HG03378 (cell line): Measurements from ENCODE around the gene CSTPP1.
"Not testable (repeated sequence)": the region's sequence is repeated elsewhere in the genome, so short reads cannot be mapped to it uniquely, and the experiment has no call there.

Experiments used
- ATAC-seq: cut with Tn5 transposase; IDR thresholded peaks from one replicate; pipeline ENCODE4 v1.9.1; 2021; ENCODE audit warnings: mild to moderate bottlenecking, moderate library complexity; ENCODE audit not compliant: unreplicated experiment

Gene CSTPP1

DNA sequence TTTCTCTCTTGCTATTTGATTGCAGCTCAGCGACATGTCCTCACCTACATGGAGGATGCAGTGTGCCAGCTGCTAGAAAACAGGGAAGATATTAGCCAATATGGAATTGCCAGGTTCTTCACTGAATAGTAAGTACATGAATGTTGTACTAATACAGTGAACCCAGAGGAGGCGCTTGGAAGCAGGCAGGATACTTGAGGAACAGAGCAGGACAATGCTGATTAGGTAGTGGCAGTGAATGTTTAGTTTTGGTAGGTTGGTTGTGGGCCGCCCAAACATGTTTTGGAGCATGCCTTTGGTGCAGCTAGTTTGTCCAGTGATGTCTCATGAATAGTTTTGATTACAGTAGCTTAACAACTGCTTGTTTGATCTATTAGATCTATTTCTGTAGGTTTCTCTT is 50.6 kb downstream of the CSTPP1 start:
- no peak for ATAC-seq

DNA sequence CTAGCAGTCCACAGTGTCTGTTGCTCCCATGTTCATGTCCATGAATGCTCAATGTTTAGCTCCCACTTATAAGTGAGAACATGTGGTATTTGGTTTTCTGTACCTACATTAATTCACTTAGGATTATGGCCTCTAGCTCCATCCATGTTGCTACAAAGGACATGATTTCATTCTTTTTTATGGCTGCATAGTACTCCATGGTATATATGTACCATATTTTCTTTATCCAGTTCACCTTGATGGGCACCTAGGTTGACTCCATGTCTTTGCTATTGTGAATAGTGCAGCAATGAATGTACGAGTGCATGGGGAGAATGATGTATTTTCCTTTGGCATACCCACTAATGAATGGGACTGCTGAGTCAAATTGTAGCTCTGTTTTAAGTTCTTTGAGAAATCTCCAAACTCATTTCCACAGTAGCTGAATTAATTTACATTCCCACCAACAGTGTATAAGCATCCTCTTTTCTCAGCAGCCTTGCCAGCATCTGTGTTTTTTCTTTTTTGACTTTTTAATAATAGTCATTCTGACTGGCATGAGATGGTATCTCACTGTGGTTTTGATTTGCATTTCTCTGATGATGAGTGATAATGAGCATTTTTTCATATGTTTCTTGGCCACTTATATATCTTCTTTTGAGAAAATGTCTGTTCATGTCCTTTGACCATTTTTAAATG is 53.4 kb downstream of the CSTPP1 start:
- not testable (repeated sequence) for ATAC-seq

DNA sequence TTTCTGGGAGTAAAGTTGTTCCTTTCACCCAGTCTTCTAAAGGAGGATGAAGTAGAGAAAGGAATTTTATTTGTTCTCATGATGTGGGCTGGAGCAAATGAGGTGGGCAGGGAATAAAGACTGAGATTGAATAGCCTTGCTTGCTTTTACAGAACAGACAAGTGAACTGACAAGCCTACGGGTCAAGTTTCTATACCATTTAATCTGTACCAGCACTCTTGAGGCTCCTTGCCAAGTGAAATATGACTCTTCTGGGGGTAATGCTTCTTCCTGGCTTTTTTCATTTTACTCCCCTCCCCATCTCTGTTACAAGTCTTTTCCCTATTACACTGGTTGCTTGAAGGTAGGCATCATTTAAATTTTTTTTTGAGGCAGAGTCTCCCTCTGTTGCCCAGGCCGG is 54.8 kb downstream of the CSTPP1 start:
- no peak for ATAC-seq

DNA sequence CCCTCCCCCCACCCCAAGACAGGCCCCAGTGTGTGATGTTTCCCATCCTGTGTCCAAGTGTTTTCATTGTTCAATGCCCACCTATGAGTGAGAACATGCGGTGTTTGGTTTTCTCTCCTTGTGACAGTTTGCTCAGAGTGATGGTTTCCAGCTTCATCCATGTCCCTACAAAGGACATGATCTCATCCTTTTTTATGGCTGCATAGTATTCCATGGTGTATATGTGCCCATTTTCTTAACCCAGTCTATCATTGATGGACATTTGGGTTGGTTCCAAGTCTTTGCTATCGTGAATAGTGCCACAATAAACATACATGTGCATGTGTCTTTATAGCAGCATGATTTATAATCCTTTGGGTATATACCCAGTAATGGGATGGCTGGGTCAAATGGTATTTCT is 55.8 kb downstream of the CSTPP1 start:
- not testable (repeated sequence) for ATAC-seq

DNA sequence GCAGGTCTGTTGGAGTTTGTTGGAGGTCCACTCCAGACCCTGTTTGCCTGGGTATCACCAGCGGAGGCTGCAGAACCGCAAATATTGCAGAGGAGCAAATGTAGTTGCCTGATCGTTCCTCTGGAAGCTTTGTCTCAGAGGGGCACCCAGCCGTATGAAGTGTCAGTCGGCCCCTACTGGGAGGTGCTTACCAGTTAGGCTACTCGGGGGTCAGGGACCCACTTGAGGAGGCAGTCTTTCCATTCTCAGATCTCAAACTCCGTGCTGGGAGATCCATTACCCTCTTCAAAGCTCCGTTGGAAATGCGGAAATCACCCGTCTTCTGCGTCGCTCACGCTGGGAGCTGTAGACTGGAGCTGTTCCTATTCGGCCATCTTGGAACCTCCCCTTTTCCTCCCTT is 61.2 kb downstream of the CSTPP1 start:
- not testable (repeated sequence) for ATAC-seq

DNA sequence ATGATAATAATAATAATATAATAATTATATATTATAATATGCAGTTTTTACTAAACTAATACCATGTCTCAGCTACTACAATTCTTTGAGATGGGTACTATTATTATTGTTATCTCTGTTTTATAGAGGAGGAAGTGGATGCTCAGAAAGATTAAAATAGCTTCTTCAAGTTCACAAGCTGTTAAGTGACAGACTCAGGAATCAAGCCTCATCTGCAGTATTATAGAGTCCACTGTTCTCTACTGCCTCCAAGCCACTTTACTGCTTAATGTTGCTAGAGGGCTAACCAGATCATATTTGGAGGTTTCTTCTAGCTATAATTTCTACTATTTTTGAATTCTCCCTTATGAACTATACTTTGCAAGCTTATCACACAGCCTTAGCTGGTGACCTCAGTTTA is 62.7 kb downstream of the CSTPP1 start:
- no peak for ATAC-seq

DNA sequence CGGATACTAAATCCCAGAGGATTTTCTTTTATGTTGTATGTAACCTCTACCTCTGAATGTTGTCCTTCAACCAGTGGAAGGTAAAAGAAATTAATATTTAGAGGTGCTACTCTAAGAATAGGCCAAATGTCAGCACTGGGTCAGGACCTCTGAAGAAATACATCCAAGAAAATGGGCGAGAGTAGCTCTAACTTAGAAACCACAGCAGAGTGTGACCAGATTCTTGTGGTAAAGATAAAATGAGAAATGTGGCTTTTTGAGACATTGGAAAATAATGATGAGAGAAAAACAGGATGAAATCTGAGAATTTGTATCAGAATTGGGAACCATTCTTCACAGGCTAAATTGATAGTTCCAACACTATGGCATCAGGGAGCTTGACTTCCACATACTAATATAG is 63.5 kb downstream of the CSTPP1 start:
- no peak for ATAC-seq

DNA sequence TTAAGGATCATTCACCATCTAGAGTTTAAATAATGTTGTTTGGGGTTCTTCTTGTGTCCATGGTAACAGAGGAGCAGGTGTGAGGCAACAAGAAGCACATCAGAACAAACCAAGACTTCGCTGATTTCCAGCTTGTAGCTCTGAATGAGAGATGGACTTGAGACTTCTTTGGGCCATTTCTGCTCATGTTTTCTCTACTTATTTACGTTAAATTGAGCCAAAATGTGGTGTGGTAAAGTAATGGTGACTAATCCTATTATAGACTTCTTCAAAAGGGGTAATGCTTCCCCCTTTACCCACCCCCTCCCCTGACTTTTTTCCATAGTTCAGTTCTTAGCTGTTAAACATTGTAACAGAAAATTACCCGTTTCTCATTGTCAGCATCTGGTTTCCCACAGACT is 65.2 kb downstream of the CSTPP1 start:
- ATAC-seq: no peak

DNA sequence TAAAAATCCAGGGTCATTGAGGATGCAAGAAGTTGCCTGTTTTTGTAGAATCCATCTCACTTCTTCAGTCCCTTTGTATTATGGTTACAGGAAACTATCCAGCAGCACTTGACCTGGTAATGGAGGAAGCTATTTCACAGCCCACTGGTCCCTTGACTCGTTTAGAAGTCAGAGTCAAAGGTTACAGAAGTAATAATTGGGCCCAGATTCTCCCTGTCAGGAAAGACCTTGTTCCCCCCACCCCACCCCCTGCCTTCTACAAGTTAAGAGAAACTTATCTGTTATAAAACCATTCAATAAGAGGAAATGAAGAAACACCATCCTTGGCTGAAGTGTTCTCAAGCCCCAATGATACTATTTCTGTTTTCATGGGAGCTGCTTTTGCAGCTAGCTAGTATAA is 65.8 kb downstream of the CSTPP1 start:
- ATAC-seq: no peak

DNA sequence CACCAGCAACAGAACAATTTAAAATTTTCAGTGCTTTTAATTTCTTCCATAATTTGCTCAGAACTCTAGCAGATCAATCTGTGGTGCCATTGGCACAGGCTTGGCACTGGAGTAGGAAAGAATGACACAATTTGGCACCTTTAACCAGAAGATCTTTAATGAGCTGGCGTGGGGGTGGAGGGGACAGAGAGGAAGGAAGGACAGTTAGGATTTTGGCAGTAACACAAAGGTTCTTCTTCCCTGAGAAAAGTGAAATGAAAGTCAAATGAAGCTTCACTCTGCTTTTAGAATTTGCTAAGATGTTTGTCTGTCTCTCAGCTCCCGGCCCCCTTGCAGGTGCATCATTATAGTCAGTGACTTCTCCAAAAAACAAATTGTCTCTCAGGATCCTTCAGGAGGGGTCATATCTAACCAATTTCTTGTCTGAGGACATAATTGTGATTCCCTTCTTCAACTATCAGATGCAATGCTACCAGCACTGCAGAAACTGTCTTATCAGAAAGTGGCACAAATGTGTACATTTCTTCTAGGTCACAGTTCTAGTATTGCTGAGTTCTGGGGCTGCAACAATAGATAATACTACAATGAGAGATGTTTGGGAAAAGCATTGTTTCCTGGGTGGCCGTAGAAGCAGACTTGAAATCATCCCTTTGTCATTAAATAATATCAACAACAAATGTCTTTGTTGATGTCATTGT is 66.8 kb downstream of the CSTPP1 start:
- no peak for ATAC-seq

DNA sequence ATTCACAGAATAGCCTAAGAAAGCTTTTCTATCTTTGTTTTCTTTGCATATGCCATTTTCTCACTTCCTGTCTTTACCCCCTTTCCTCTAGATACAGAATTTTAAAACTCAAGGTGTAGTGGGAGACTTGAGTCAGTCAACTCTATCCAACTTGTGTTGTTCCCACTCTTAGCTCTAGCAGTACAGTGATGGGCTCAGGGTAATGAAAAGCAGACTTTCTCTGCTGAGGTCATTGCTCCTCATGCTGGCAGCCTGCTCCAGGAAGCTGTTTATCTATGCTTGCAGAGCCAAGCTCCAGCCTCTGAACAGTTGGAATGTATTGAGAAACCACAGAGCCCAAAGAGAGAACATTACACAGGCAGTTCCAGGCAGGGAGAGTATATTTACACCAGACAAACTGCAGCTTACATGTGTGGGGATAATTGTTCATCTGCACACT is 68.1 kb downstream of the CSTPP1 start:
- peak; percentile 48 for ATAC-seq

DNA sequence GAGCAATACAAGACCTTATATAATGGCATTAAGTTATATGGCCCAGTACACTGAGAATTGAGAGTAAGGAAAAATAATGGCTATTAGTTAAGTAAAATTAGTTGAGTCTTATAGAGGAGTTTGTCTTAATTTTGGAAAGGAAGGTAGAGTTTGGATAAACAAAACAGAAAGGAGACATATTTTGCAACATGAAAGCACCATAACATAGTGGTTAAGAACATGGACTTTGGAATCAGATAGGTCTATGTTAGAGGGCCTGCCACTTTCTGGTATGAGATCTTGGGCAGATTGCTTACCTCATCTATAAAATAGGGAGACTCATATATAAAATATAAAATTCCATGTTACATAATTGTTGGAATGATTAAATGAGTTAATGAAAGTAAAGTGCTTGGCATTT is 68.9 kb downstream of the CSTPP1 start:
- no peak for ATAC-seq

DNA sequence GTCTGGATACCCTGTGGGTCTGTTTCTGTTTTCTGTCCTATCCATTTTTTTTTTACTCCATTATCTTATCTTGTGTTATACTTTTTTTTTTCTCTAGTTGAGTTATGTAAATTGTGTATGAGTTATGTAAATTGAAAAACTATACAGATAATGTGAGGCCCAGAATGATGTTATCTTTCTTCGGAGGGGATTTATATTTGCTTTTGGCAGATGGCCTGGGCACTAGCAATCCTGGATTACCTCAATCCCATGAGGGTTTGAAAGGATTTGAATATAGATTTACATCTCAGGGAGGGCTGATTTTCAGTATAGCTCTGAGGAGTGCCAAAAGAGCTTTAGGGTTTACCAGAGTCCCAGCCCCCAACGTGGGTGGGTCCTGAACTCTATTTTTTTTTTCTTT is 71.0 kb downstream of the CSTPP1 start:
- ATAC-seq: no peak

DNA sequence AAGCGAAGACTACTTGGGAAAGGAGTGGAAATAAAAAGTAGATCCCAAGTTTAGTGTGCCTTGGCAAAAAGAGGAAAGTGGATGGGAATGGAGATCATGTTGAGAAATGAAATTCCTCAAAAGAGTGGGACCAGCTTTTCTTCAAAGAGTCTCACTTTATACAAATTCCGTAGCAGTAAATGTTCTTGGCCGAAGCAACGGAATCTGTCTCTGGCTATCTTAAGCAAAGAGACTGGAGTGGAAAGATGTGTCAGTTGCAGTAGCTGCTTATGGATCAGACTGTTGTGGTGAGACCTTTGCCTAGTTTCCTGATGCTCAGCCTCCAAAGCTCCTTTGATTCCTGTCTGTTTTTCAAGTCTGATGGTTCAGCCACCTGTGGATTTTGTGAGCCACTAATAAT is 73.6 kb downstream of the CSTPP1 start:
- no peak for ATAC-seq

DNA sequence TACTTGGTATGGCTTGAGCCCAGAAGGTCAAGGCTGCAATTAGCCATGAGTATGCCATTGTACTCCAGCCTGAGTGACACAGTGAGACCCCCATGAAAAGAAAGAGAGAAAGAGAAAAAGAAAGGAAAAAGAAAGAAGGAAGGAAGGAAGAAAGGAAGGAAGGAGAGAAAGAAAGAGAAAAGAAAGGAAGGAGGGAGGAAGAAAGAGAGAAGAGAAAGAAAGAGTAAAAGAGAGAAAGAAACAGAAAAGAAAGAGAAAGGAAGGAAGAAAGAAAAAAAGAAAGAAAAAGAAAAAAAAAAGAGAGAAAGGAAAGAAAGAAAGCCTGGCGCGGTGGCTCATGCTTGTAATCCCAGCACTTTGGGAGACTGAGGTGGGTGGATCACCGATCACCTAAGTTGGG is 77.5 kb downstream of the CSTPP1 start:
- no peak for ATAC-seq

DNA sequence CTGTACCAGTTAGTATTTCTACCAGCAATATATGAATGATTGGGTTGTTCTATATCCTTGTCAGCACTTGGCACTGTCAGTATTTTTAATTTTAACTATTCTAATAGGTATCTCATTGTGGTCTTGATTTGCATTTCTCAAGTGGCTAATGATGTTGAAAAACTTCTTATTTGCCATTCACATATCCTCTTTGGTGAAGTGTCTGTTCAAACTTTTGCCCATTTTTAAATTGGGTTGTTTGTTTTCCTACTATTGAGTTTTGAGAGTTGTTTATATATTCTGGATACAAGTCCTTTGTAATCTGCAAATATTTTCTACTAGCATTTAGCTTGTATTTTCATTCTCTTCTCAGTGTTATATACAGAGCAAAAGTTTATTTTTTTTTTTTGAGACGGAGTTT is 82.1 kb downstream of the CSTPP1 start:
- ATAC-seq: no peak

DNA sequence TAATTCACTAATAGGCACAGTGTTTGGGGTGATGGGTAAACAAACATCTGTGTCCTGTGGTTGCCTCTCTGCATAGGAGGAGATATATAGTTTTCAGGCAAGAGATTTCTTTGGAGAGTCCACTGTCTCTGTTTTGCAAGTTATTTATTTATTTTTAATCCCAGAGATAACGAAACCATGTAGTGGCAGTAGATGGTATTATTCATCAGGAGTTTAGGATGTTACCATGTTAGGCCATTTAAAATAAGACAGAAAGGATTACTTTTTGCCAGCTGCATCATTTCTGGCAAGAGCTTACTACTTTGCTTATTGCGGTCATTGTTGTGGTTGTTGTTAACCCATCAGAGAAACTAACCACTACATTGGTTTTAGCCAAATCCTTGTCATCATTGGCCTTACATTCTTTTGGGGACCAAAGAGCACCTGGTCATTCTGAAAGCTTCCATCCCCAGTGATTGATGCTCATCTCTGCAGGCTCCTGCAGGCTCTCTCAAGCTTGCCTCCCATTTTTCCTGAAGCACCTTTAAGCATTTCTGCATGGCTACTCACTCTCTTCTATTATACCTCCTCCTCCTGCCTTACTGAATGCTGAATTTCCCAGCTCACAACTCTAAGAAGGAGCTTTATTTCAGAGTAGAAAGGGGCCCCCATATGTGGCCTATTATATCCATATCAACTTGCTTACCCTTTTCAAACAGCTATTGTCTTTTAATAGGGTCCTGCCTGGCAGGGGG is 84.4 kb downstream of the CSTPP1 start:
- ATAC-seq: no peak

DNA sequence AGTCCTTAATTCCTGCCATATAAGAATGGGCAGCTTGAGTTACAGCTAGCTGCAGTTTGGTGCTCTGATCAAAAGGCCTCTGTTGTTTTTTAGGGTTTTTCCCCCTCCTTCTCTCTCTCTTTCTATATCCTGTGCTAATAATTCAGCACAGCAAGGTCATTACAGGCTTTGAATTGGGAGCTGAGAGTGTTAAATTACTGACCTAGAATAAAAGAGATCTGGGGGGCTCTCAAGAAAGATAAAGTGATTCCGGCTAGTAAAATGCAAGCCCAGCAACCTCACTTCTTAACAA is 84.9 kb downstream of the CSTPP1 start:
- no peak for ATAC-seq

DNA sequence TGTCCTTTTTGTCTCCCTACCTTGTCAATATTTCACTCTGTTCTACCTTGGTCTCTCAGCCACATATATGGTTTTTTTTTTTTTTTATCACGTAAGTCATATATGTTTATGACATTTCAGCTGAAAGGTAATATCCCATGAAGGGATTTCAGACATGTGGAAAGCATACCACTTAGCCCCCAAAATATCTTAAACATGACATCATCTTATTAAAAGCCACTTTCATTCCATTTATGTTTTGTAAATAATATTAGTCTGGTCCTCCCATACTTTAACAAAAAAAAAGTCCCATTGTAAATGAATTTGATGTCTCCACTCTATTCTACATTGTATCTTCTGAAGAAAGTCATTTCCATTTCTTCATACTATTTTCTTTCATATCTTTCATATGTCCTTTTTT is 85.4 kb downstream of the CSTPP1 start:
- no peak for ATAC-seq

DNA sequence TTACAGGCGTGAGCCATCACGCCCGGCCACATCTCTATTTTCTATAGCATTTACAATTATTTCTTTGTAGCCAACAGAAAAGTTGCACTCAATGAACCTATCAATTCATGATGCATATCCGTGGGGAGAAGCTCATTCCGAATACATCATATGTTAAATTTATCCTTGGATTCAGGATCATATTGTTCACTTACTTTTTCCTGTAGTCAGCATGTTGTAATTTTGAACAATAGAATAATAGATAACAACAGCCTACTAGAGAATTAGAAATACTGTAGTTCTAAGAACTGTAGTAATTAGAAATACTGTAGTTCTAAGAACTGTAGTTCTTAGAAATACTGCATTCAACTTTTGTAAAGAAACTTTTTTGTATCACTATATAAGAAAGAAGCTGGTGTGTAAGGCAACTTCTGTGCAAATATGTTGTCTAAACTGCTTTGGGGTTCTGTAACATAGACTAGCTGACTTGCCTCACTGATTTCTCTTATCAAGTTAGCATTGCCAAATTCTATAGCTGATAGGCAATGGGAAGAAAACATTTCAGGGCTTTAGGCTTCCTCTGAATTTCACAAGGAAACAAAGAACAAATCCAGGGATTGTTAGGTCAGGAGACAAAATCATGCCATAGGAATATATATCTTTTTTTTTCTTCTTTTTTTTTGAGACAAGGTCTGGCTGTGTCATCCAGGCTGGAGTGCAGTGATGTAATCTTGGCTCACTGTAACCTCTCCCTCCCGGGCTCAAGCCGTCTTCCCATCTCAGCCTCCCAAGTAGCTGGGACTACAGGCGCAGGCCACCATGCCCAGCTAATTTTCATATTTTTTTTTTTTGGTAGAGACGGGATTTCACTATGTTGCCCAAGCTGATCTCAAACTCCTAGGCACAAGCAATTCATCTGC is 91.9 kb downstream of the CSTPP1 start:
- ATAC-seq: no peak

DNA sequence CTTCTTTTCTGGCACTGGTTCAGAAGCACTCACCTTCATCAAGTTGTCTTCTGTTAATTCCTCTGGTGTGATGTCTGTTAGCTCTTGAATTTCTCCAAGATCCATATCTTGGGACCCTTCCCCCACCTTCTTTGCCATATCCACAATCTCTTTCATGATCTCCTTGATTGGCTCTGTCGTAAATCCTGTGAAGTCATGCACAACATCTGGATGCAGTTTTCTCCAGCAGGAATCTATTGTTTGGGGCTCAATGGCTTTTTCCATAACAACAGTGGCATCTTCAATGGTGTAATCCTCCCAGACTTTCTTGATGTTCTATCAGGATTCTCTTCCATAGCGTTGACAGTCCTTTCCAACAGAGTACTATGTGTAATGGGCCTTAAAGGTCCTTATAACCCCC is 96.9 kb downstream of the CSTPP1 start:
- no peak for ATAC-seq
